SHP77 treated with DMSO at 0.1 percent for 48 hours (cell line): ENCODE measurements around the gene RETREG1.
A peak's percentile ranks its signal among the peaks of the same experiment; 100 is the strongest.
"Not testable (repeated sequence)": the region's sequence is repeated elsewhere in the genome, so short reads cannot be mapped to it uniquely, and the experiment has no call there.

Experiments
- DNase-seq: peaks from one replicate; lab custom pipeline; 2025; lab: John Stamatoyannopoulos, UW

RETREG1 gene

GRCh38 chr5:16487456-16487855 lies 129.3 kb downstream of the RETREG1 start:
- DNase-seq = no peak

GRCh38 chr5:16486711-16487111 lies 130.1 kb downstream of the RETREG1 start:
- DNase-seq = no peak

GRCh38 chr5:16485656-16486055 lies 131.1 kb downstream of the RETREG1 start:
- DNase-seq = no peak

- no peak for DNase-seq
These were observed 132.7 kb downstream of the RETREG1 start for GRCh38 chr5:16484081-16484480.

GRCh38 chr5:16483361-16483760 lies 133.4 kb downstream of the RETREG1 start:
- DNase-seq = peak; percentile 45

GRCh38 chr5:16482891-16483290 lies 133.9 kb downstream of the RETREG1 start:
- DNase-seq = no peak

GRCh38 chr5:16480821-16481538 lies 135.8 kb downstream of the RETREG1 start:
- no peak for DNase-seq

GRCh38 chr5:16480144-16480543 lies 136.7 kb downstream of the RETREG1 start:
- DNase-seq = no peak

GRCh38 chr5:16477541-16477940 lies 139.3 kb downstream of the RETREG1 start:
- no peak for DNase-seq

GRCh38 chr5:16476417-16476816 lies 140.4 kb downstream of the RETREG1 start:
- not testable (repeated sequence) for DNase-seq

- DNase-seq = no peak
These were observed 145.4 kb downstream of the RETREG1 start for GRCh38 chr5:16471387-16471786.

- DNase-seq = no peak
These were observed 149.2 kb downstream of the RETREG1 start for GRCh38 chr5:16467363-16468219.

GRCh38 chr5:16465544-16466432 lies 151.0 kb downstream of the RETREG1 start, which contains the start of gene ZNF622:
Gene ZNF622 (minus strand): TSS chr5:16465800. CDS start chr5:16465665, 135 bp downstream.
- DNase-seq = peak; percentile 96

- no peak for DNase-seq
These were observed 151.9 kb downstream of the RETREG1 start for GRCh38 chr5:16464664-16465543.

GRCh38 chr5:16464231-16464630 lies 152.6 kb downstream of the RETREG1 start:
- no peak for DNase-seq

- DNase-seq = peak; percentile 37
These were observed 155.0 kb downstream of the RETREG1 start for GRCh38 chr5:16461782-16462181.

- no peak for DNase-seq
These were observed 155.8 kb downstream of the RETREG1 start for GRCh38 chr5:16461026-16461425.

- no peak for DNase-seq
These were observed 157.3 kb downstream of the RETREG1 start for GRCh38 chr5:16459451-16459850.

- no peak for DNase-seq
These were observed 158.9 kb downstream of the RETREG1 start for GRCh38 chr5:16457853-16458252.

- no peak for DNase-seq
These were observed 159.3 kb downstream of the RETREG1 start for GRCh38 chr5:16457451-16457850.
